Measurements from ENCODE around the gene ERICH3. TPM values are rescaled to one million over a fixed set of nuclear protein-coding genes. Genes with fewer than 3 reads are reported as not detected.

Gene ERICH3
- total RNA-seq, 1 donor from 2014 or later = not detected

- intact Hi-C loops (cut with DNase I) = no loop called here
- no peak for TF ChIP-seq CTCF (IDR thresholded peaks at IDR 0.05)
- no peak overlapping the region for H3K27ac ChIP-seq
- no peaks in the 10 kb centered on the region for H3K27me3 ChIP-seq
- H3K9me3 ChIP-seq = no peaks in the 10 kb centered on the region
- H3K4me1 ChIP-seq = no peaks in the 10 kb centered on the region
- ATAC-seq = no peak
- no peak for DNase-seq
- H3K36me3 ChIP-seq = no peaks in the 10 kb centered on the region
- no peak overlapping the region for H3K4me3 ChIP-seq
Observed at GRCh38 chr1:74586253-74586897, 87.2 kb downstream of the ERICH3 start.

GRCh38 chr1:74584185-74584584, 89.4 kb downstream of the ERICH3 start:
- TF ChIP-seq CTCF (IDR thresholded peaks at IDR 0.05) = no peak
- no peaks in the 10 kb centered on the region for H3K27me3 ChIP-seq
- H3K36me3 ChIP-seq = no peaks in the 10 kb centered on the region
- no peaks in the 10 kb centered on the region for H3K4me1 ChIP-seq
- H3K27ac ChIP-seq = no peak overlapping the region
- H3K9me3 ChIP-seq = no peaks in the 10 kb centered on the region
- no peak for DNase-seq
- intact Hi-C loops (cut with DNase I) = no loop called here
- no peak overlapping the region for H3K4me3 ChIP-seq
- ATAC-seq = peak; percentile 43

GRCh38 chr1:74583397-74583796, 90.2 kb downstream of the ERICH3 start:
- H3K4me3 ChIP-seq = no peak overlapping the region
- TF ChIP-seq CTCF (IDR thresholded peaks at IDR 0.05) = no peak
- intact Hi-C loops (cut with DNase I) = no loop called here
- DNase-seq = no peak
- no peaks in the 10 kb centered on the region for H3K36me3 ChIP-seq
- no peaks in the 10 kb centered on the region for H3K9me3 ChIP-seq
- no peak overlapping the region for H3K27ac ChIP-seq
- H3K4me1 ChIP-seq = no peaks in the 10 kb centered on the region
- ATAC-seq = no peak
- H3K27me3 ChIP-seq = no peaks in the 10 kb centered on the region

- H3K4me3 ChIP-seq = no peak overlapping the region
- intact Hi-C loops (cut with DNase I) = no loop called here
- H3K4me1 ChIP-seq = no peaks in the 10 kb centered on the region
- no peaks in the 10 kb centered on the region for H3K36me3 ChIP-seq
- no peak for TF ChIP-seq CTCF (IDR thresholded peaks at IDR 0.05)
- no peaks in the 10 kb centered on the region for H3K9me3 ChIP-seq
- H3K27ac ChIP-seq = no peak overlapping the region
- DNase-seq (no peak), ATAC-seq (no peak)
- no peaks in the 10 kb centered on the region for H3K27me3 ChIP-seq
Observed at GRCh38 chr1:74579425-74579824, 94.2 kb downstream of the ERICH3 start.

GRCh38 chr1:74578101-74578500, 95.5 kb downstream of the ERICH3 start:
- intact Hi-C loops (cut with DNase I) = no loop called here
- Histone ChIP-seq H3K9me3 (no peaks in the 10 kb centered on the region), H3K4me1 (no peaks in the 10 kb centered on the region), H3K4me3 (no peak overlapping the region), H3K27ac (no peak overlapping the region), H3K27me3 (no peaks in the 10 kb centered on the region), H3K36me3 (no peaks in the 10 kb centered on the region)
- DNase-seq = no peak
- TF ChIP-seq CTCF (IDR thresholded peaks at IDR 0.05) = no peak
- no peak for ATAC-seq

GRCh38 chr1:74571891-74572290, 101.7 kb downstream of the ERICH3 start:
- ATAC-seq (no peak), DNase-seq (no peak)
- H3K4me1 ChIP-seq = no peaks in the 10 kb centered on the region
- H3K27me3 ChIP-seq = no peaks in the 10 kb centered on the region
- TF ChIP-seq CTCF (IDR thresholded peaks at IDR 0.05) = no peak
- no peak overlapping the region for H3K27ac ChIP-seq
- H3K4me3 ChIP-seq = no peak overlapping the region
- intact Hi-C loops (cut with DNase I) = no loop called here
- H3K9me3 ChIP-seq = no peaks in the 10 kb centered on the region
- H3K36me3 ChIP-seq = no peaks in the 10 kb centered on the region

Measured in upper lobe of right lung (tissue), 1 donor.